ENCODE data around the gene GRM6.

- TF ChIP-seq CTCF (IDR thresholded peaks at IDR 0.05) (no peak), POLR2AphosphoS5 (IDR thresholded peaks at IDR 0.05) (no peak), POLR2A (IDR thresholded peaks at IDR 0.05) (no peak)
These were observed 5.8 kb downstream of the GRM6 start for GRCh38 chr5:178989311-178989710.
